HEK293T (cell line): Measurements from ENCODE around the gene U2AF2.

Experiments
- BHLHE40 ChIP-seq: fragments of 450-650 bp; IDR thresholded peaks from 2 replicates; pipeline ENCODE4 v1.6.1; 2016; ENCODE audit warnings: mild to moderate bottlenecking, moderate library complexity, borderline replicate concordance
- ELF4 ChIP-seq: fragments of 450-650 bp; IDR thresholded peaks from 2 replicates; pipeline ENCODE4 v1.6.1; 2017; ENCODE audit warnings: antibody characterized with exemption
- NFRKB ChIP-seq: fragments of 450-650 bp; IDR thresholded peaks from 2 replicates; pipeline ENCODE4 v1.6.1; 2016; ENCODE audit warnings: mild to moderate bottlenecking, moderate library complexity
- SP1 ChIP-seq: fragments of 450-650 bp; IDR thresholded peaks from 2 replicates; pipeline ENCODE4 v1.6.1; 2017
- TARDBP ChIP-seq: fragments of 450-650 bp; IDR thresholded peaks from 2 replicates; pipeline ENCODE4 v1.6.1; 2016
- TF ChIP-seq, protein P1 (sequence below): fragments of 450-650 bp; IDR thresholded peaks from 2 replicates; pipeline ENCODE4 v1.6.1; 2016

GRCh38 chr19:55663846-55664536, 9.2 kb downstream of the U2AF2 start:
- TF ChIP-seq, protein P1, sequence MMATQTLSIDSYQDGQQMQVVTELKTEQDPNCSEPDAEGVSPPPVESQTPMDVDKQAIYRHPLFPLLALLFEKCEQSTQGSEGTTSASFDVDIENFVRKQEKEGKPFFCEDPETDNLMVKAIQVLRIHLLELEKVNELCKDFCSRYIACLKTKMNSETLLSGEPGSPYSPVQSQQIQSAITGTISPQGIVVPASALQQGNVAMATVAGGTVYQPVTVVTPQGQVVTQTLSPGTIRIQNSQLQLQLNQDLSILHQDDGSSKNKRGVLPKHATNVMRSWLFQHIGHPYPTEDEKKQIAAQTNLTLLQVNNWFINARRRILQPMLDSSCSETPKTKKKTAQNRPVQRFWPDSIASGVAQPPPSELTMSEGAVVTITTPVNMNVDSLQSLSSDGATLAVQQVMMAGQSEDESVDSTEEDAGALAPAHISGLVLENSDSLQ = no peak
- TF ChIP-seq BHLHE40 (no peak), NFRKB (no peak), TARDBP (no peak), ELF4 (no peak), SP1 (no peak)
